Fibroblast of villous mesenchyme (primary cell): ENCODE measurements around the gene CREB5. TPM values are rescaled to one million over a fixed set of nuclear protein-coding genes. Genes with fewer than 3 reads are reported as not detected.

ENCODE experiments used
- DNase-seq: peaks from one replicate; pipeline ENCODE4 v3.0.0-alpha.2; 2010; ENCODE audit warnings: low read depth
- H3K4me3 ChIP-seq: 2 replicates; pipeline ENCODE4 v1.5.1; 2011; ENCODE audit warnings: low read depth, mild to moderate bottlenecking, low read length
- CTCF ChIP-seq: IDR thresholded peaks from 2 replicates; pipeline ENCODE4 v1.5.1; 2012; ENCODE audit warnings: low read depth, mild to moderate bottlenecking, low read length; ENCODE audit not compliant: insufficient read depth
- total RNA-seq: library from RNA; depleted of rRNA; stranded (reverse); fragments of >200 nt; gene quantifications from 2 replicates; pipeline ENCODE4 v1.2.3, GENCODE V29; 2012

CREB5 gene
- total RNA-seq, 1 donor: 6.0 TPM

- no peak for TF ChIP-seq CTCF
- DNase-seq: no peak
- H3K4me3 ChIP-seq: no peak overlapping the region
These were observed 47.0 kb downstream of the CREB5 start for GRCh38 chr7:28459306-28459705.

- no peak overlapping the region for H3K4me3 ChIP-seq
- no peak for DNase-seq
- TF ChIP-seq CTCF: no peak
These were observed 53.4 kb downstream of the CREB5 start for GRCh38 chr7:28465697-28466096.

GRCh38 chr7:28466341-28466740 lies 54.0 kb downstream of the CREB5 start:
- no peak overlapping the region for H3K4me3 ChIP-seq
- DNase-seq: no peak
- TF ChIP-seq CTCF: no peak

DNA sequence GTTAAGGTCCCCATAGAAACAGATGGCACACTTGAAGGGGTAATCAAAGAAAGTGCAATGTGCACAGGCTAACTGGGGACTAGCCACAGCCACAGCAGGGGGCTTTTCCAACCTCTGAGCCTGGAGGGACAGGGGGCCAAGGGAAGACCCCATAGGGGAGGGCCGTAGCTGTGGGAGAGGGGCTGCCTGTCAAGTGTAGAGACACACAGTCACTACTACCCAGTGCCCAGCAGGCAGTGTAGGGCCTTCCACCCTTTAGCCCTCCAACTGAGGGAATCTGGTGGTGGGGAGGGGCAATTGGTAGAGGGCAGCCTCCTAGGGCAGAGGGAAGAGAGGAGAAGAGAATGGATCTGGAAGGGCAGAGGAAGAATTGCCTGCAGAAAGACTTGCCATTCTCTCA lies 54.6 kb downstream of the CREB5 start:
- DNase-seq: no peak
- no peak overlapping the region for H3K4me3 ChIP-seq
- no peak for TF ChIP-seq CTCF

DNA sequence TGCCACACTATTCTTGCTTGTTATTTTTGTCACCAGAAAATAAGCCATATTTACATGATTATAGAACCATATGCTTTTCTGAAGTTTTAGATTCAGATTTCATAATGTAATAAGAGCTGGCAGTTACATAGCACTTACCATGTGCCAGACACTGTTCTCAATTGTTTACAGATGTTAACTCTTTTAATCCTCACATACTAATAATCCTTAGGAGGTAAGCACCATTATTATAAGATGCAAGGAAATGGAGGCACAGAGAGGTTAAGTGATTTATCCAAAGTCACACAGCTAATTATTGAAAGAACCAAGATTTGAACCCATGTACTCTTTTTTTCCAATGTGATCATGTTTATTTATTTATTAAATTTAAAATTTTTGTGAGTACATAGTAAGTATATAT lies 57.2 kb downstream of the CREB5 start:
- DNase-seq: no peak
- TF ChIP-seq CTCF: no peak
- no peak overlapping the region for H3K4me3 ChIP-seq

GRCh38 chr7:28470344-28470743 lies 58.0 kb downstream of the CREB5 start:
- TF ChIP-seq CTCF: no peak

GRCh38 chr7:28472332-28472731 lies 60.0 kb downstream of the CREB5 start:
- no peak for DNase-seq
- no peak for TF ChIP-seq CTCF
- H3K4me3 ChIP-seq: no peak overlapping the region

More at GRCh38 chr7:28470344-28470743, 58.0 kb downstream of the CREB5 start:
- no peak for DNase-seq
- no peak overlapping the region for H3K4me3 ChIP-seq
